Gastrocnemius medialis (tissue), 4 donors: ENCODE measurements around the gene WDR91.
A peak's percentile ranks its signal among the peaks of the same experiment; 100 is the strongest.

Experiments used
- CTCF ChIP-seq, 5 experiments: fragments of 450-650 bp in 3 of 5; fragments of 200-600 bp in 2 of 5; sonication (generic) in 2 of 5; IDR thresholded peaks in 4 of 5; conservative IDR thresholded peaks in 1 of 5; 1 replicate in 4 of 5; 2 replicates in 1 of 5; pipeline ENCODE4 v1.5.1; 2016 to 2019; ENCODE audit warnings: antibody characterized with exemption in 5 of 5, mild to moderate bottlenecking in 3 of 5, moderate library complexity in 3 of 5
- POLR2A ChIP-seq, 2 donors: fragments of 450-650 bp; IDR thresholded peaks; one replicate each; pipeline ENCODE4 v1.6.1; 2017; ENCODE audit warnings: antibody characterized with exemption in 2 of 2, mild to moderate bottlenecking in 2 of 2, moderate library complexity in 2 of 2

- TF ChIP-seq POLR2A (IDR thresholded peaks at IDR 0.05) (peak; percentile 68 to 74), CTCF (IDR thresholded peaks at IDR 0.05 in 4 of 5, conservative IDR thresholded peaks at IDR 0.05 in 1 of 5) (no peak)
Measured at GRCh38 chr7:135158141-135158655, 53.1 kb downstream of the WDR91 start.
